ENCODE results near the gene OBSCN.

The OBSCN gene, protein sequence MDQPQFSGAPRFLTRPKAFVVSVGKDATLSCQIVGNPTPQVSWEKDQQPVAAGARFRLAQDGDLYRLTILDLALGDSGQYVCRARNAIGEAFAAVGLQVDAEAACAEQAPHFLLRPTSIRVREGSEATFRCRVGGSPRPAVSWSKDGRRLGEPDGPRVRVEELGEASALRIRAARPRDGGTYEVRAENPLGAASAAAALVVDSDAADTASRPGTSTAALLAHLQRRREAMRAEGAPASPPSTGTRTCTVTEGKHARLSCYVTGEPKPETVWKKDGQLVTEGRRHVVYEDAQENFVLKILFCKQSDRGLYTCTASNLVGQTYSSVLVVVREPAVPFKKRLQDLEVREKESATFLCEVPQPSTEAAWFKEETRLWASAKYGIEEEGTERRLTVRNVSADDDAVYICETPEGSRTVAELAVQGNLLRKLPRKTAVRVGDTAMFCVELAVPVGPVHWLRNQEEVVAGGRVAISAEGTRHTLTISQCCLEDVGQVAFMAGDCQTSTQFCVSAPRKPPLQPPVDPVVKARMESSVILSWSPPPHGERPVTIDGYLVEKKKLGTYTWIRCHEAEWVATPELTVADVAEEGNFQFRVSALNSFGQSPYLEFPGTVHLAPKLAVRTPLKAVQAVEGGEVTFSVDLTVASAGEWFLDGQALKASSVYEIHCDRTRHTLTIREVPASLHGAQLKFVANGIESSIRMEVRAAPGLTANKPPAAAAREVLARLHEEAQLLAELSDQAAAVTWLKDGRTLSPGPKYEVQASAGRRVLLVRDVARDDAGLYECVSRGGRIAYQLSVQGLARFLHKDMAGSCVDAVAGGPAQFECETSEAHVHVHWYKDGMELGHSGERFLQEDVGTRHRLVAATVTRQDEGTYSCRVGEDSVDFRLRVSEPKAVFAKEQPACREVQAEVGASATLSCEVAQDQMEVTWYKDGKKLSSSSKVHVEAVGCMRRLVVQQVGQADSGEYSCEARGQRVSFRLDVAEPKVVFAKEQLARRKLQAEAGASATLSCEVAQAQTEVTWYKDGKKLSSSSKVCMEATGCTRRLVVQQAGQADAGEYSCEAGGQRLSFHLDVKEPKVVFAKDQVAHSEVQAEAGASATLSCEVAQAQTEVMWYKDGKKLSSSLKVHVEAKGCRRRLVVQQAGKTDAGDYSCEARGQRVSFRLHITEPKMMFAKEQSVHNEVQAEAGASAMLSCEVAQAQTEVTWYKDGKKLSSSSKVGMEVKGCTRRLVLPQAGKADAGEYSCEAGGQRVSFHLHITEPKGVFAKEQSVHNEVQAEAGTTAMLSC (N-terminal part only)

DNA sequence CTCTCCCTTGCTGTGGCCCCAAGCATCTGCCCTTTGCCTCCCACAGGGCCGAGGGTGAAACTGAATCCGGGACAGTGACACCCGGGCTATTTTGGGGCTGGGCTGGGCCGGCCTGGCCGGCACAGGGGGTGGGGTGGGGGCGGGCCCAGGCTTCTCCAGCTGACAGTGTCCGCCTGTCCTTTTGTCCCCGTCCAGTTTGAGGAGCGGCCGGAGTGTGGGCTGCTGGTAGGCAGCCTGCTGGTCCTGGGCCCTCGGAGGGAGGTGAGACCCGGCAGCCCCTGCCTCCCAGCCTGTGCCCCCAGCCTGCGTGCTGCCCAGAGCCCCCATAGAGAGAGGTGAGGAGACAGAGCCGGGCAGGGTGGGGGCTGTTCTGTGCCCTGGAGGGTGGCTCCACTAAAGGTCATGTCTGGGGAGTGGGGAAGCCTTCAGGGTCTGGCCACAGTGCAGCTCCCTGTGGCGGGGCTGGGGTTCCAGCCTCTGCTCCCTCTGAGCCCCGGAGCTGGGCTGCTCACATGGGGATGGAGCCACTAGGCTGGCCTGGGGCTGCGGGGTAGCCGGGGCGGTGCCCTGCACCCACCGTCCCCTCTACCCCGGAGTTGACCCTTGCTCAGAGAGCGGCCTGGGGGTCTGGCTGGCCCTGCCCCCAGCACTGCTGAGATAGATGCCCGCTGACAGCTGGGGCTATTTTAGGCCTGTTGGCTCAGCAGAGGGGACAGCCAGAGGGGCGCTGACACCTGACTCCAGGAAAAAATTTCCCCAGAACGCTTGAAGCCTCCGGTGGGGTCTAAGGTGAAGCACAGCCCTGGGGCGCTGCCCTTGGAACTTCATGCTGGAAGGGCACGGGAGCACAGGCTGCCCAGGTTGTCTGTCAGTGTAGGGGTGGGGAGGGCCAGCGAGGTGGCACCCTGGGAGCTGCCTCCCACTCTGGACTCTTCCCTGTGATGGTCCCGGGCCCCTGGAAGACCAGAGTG, at the start of gene OBSCN:
OBSCN (plus strand) TSS at position 194 of the 971 bp plus-strand sequence. CDS start 3,740 bp downstream, outside the sequence.
- DNase-seq (ENCODE audit: low read depth) = no peak
- TF ChIP-seq, protein P1, sequence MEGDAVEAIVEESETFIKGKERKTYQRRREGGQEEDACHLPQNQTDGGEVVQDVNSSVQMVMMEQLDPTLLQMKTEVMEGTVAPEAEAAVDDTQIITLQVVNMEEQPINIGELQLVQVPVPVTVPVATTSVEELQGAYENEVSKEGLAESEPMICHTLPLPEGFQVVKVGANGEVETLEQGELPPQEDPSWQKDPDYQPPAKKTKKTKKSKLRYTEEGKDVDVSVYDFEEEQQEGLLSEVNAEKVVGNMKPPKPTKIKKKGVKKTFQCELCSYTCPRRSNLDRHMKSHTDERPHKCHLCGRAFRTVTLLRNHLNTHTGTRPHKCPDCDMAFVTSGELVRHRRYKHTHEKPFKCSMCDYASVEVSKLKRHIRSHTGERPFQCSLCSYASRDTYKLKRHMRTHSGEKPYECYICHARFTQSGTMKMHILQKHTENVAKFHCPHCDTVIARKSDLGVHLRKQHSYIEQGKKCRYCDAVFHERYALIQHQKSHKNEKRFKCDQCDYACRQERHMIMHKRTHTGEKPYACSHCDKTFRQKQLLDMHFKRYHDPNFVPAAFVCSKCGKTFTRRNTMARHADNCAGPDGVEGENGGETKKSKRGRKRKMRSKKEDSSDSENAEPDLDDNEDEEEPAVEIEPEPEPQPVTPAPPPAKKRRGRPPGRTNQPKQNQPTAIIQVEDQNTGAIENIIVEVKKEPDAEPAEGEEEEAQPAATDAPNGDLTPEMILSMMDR (conservative IDR thresholded peaks at IDR 0.05; ENCODE audit: low read depth, low read length) = no peak
- H3K4me3 ChIP-seq (ENCODE audit: low read length) = no peak within 1 kb of the TSS

DNA sequence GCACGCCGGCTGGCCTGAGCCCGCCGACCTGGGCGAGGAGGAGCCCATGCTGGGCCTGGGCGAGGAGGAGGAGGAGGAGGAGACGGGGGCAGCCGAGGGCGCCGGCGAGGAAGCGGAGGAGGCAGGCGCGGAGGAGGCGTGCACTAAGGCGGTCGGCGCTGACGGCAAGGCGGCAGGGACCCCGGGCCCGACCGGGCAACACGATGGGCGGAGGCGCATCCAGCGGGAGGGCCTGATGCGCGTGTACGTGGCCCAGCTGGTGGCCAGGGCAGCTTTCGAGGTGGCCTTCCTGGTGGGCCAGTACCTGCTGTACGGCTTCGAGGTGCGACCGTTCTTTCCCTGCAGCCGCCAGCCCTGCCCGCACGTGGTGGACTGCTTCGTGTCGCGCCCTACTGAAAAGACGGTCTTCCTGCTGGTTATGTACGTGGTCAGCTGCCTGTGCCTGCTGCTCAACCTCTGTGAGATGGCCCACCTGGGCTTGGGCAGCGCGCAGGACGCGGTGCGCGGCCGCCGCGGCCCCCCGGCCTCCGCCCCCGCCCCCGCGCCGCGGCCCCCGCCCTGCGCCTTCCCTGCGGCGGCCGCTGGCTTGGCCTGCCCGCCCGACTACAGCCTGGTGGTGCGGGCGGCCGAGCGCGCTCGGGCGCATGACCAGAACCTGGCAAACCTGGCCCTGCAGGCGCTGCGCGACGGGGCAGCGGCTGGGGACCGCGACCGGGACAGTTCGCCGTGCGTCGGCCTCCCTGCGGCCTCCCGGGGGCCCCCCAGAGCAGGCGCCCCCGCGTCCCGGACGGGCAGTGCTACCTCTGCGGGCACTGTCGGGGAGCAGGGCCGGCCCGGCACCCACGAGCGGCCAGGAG, 49.5 kb upstream of the OBSCN start:
- TF ChIP-seq, protein P1 (conservative IDR thresholded peaks at IDR 0.05; ENCODE audit: low read depth, low read length) = no peak
- no peak overlapping the region for H3K4me3 ChIP-seq (ENCODE audit: low read length)
- DNase-seq (ENCODE audit: low read depth) = no peak

DNA sequence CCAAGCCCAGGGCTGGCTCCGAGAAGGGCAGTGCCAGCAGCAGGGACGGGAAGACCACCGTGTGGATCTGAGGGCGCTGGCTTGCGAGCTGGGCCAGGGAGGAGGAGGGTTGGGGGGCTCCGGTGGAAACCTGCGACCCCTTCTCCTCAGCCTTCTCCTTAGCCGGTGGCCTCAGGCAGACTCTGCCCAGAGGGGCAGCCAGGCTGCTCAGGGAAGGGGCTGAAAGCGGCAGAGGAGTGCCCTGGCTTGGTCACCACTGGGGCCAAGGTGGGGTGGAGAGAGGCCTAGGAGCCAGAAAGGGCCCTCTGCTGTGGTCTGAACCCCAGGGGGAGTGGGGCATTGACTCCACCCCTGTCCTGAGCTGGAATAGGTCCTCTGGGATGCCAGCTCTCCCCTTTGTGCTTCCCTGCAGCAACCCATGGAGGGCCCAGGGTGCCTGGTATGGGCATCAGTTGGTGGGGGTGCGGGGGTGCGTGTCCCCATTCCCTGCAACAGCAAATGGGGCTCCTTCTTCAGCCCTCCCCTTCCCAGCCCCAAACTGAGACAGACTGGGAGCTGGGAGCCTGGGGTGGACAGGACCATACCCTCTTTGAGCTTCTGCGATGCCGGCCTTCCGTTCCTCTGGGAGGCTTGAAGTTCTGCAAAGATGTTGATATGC, 48.7 kb upstream of the OBSCN start:
- TF ChIP-seq, protein P1 (conservative IDR thresholded peaks at IDR 0.05; ENCODE audit: low read depth, low read length) = no peak
- H3K4me3 ChIP-seq (ENCODE audit: low read length) = no peak overlapping the region
- DNase-seq (ENCODE audit: low read depth) = no peak

DNA sequence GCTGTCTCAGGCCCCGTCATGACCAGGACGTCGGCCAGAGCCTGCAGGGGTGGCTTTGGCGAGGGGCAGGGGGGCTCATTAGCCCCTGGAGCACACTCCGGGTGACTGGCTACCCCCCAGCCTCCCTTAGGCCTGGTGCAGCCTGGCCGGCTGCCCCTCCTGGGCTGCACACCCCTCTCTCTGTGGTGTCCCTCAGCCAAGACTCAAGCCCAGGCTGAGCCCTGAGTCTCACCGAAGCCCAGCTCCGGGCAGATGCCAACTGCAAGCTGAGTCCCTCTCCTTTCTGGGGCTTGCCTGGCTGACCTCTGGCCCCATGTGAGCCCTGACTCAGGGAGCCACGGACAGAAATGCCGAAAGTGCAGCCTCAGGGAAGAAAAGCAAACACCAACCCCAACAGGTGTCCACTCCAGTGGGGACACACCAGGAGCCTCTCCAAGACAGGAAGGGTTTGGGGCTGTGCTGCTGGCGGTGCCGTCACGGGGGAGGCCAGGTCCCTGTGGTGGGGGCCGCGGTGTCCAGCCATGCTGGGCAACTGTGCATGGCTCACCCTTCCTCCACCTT, 47.6 kb upstream of the OBSCN start:
- TF ChIP-seq, protein P1 (conservative IDR thresholded peaks at IDR 0.05; ENCODE audit: low read depth, low read length) = no peak
- no peak for DNase-seq (ENCODE audit: low read depth)
- no peak overlapping the region for H3K4me3 ChIP-seq (ENCODE audit: low read length)

DNA sequence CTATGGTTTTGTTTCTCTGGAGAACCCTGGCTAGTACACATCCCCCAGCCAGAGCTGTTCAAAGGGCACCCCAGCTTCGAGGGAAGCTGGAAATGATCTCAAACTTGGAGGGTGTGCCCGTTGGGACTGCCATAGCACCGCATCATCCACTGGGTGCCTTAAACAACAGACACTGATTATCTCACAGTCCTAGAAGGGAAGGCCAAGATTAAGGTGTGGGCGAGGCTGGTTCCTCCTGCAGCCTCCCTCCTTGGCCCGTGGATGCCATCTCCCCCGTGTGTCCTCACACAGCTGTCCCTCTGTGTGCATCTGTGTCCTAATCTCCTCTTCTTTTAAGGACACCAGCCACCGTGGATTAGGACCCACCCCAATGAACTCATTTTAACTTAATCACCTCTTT, 46.5 kb upstream of the OBSCN start:
- no peak overlapping the region for H3K4me3 ChIP-seq (ENCODE audit: low read length)
- DNase-seq (ENCODE audit: low read depth) = no peak
- TF ChIP-seq, protein P1 (conservative IDR thresholded peaks at IDR 0.05; ENCODE audit: low read depth, low read length) = no peak

Data from retinal pigment epithelial cell (primary cell).